Neural cell (in vitro differentiated cells): Measurements from ENCODE around the gene KLK11. TPM values are rescaled to one million over a fixed set of nuclear protein-coding genes. Genes with fewer than 3 reads are reported as not detected.

Experiments used
- H2AFZ ChIP-seq: fragments of 200-600, 300-800 bp; sonication (generic), shearing (Covaris generic); 2 replicates; pipeline ENCODE4 v1.6.0; 2014; ENCODE audit warnings: low read depth, mild to moderate bottlenecking, antibody characterized with exemption, low read length, moderate library complexity
- H3F3A ChIP-seq: fragments of 200-600 bp; shearing (Covaris generic); 2 replicates; pipeline ENCODE4 v1.6.1; 2016; ENCODE audit warnings: mild to moderate bottlenecking, moderate library complexity, mixed read lengths, antibody characterized with exemption, low read length; ENCODE audit not compliant: insufficient read depth, poor library complexity, severe bottlenecking
- H3K27ac ChIP-seq: fragments of 200-600, 300-800 bp; sonication (generic), shearing (Covaris generic); 2 replicates; pipeline ENCODE4 v1.5.1; 2014; ENCODE audit warnings: mild to moderate bottlenecking, low read length, moderate library complexity
- H3K27me3 ChIP-seq: fragments of 300-800, 200-600 bp; sonication (generic), shearing (Covaris generic); 2 replicates; pipeline ENCODE4 v1.6.0; 2014; ENCODE audit warnings: mild to moderate bottlenecking, low read depth, low read length, moderate library complexity; ENCODE audit not compliant: insufficient read depth
- H3K36me3 ChIP-seq: fragments of 300-800, 200-600 bp; sonication (generic), shearing (Covaris generic); 2 replicates; pipeline ENCODE4 v1.5.1; 2014; ENCODE audit warnings: mild to moderate bottlenecking, antibody characterized with exemption, low read length, moderate library complexity; ENCODE audit not compliant: insufficient read depth
- H3K4me2 ChIP-seq: fragments of 300-800, 200-600 bp; sonication (generic), shearing (Covaris generic); 2 replicates; pipeline ENCODE4 v1.6.0; 2014; ENCODE audit warnings: mild to moderate bottlenecking, low read length
- H3K4me3 ChIP-seq: fragments of 300-800, 200-600 bp; sonication (generic), shearing (Covaris generic); 2 replicates; pipeline ENCODE4 v1.5.1; 2014; ENCODE audit warnings: mild to moderate bottlenecking, low read length, moderate library complexity
- H3K79me2 ChIP-seq: fragments of 200-600 bp; shearing (Covaris generic); replicated peaks from 2 replicates; pipeline ENCODE4 v1.6.0; 2014; ENCODE audit warnings: mild to moderate bottlenecking, low read length, moderate library complexity; ENCODE audit not compliant: insufficient read depth
- H3K9ac ChIP-seq: fragments of 300-800, 200-600 bp; sonication (generic), shearing (Covaris generic); 2 replicates; pipeline ENCODE4 v1.6.1; 2016; ENCODE audit warnings: mild to moderate bottlenecking, low read length, mixed read lengths
- H3K9me2 ChIP-seq: fragments of 200-600 bp; shearing (Covaris generic); 2 replicates; pipeline ENCODE4 v1.6.1; 2016; ENCODE audit warnings: mild to moderate bottlenecking, low read length, mixed read lengths; ENCODE audit not compliant: insufficient read depth
- H3K9me3 ChIP-seq: fragments of 200-600, 300-800 bp; sonication (generic), shearing (Covaris generic); 2 replicates; pipeline ENCODE4 v1.6.1; 2016; ENCODE audit warnings: mild to moderate bottlenecking, mixed run types, low read length, moderate library complexity, mixed read lengths
- H4K20me1 ChIP-seq: fragments of 200-600 bp; shearing (Covaris generic); 2 replicates; pipeline ENCODE4 v1.6.1; 2016; ENCODE audit warnings: mild to moderate bottlenecking, mixed run types; ENCODE audit not compliant: insufficient read depth
- EP300 ChIP-seq: fragments of 450-650 bp; conservative IDR thresholded peaks from 2 replicates; pipeline ENCODE4 v1.6.1; 2014; ENCODE audit warnings: antibody characterized with exemption, mild to moderate bottlenecking, moderate library complexity; ENCODE audit not compliant: poor library complexity, severe bottlenecking
- EZH2 ChIP-seq: fragments of 200-600, 300-800 bp; shearing (Covaris generic), sonication (generic); IDR thresholded peaks from 2 replicates; pipeline ENCODE4 v1.6.1; 2014; ENCODE audit warnings: antibody characterized with exemption, low read length, borderline replicate concordance, mild to moderate bottlenecking; ENCODE audit not compliant: insufficient read depth, poor library complexity, severe bottlenecking
- MXI1 ChIP-seq: fragments of 450-650 bp; conservative IDR thresholded peaks from 2 replicates; pipeline ENCODE4 v1.6.1; 2014; ENCODE audit warnings: antibody characterized with exemption, mild to moderate bottlenecking; ENCODE audit not compliant: poor library complexity, severe bottlenecking
- POLR2AphosphoS5 ChIP-seq: IDR thresholded peaks from 2 replicates; pipeline ENCODE4 v1.6.1; 2012
- RAD21 ChIP-seq: fragments of 450-650 bp; conservative IDR thresholded peaks from 2 replicates; pipeline ENCODE4 v1.6.1; 2014; ENCODE audit warnings: antibody characterized with exemption, mild to moderate bottlenecking, moderate library complexity
- SMC3 ChIP-seq: fragments of 450-650 bp; conservative IDR thresholded peaks from 2 replicates; pipeline ENCODE4 v1.6.1; 2014; ENCODE audit warnings: antibody characterized with exemption, mild to moderate bottlenecking, moderate library complexity; ENCODE audit not compliant: poor library complexity
- TAF1 ChIP-seq: IDR thresholded peaks from 2 replicates; pipeline ENCODE4 v1.6.1; 2012; ENCODE audit warnings: low read depth
- polyA plus RNA-seq: library from polyadenylated mRNA; depleted of rRNA; stranded (reverse); fragments of >200 nt; gene quantifications from 2 replicates; pipeline ENCODE4 v1.2.3, GENCODE V29; 2014
- TF ChIP-seq, protein P1 (sequence below): fragments of 450-650 bp; IDR thresholded peaks from 2 replicates; pipeline ENCODE4 v1.5.1; 2014; ENCODE audit warnings: antibody characterized with exemption, mild to moderate bottlenecking, moderate library complexity; ENCODE audit not compliant: poor library complexity, severe bottlenecking
- TF ChIP-seq, protein P2 (sequence below): IDR thresholded peaks from 2 replicates; pipeline ENCODE4 v1.6.1; 2012; ENCODE audit warnings: borderline replicate concordance

KLK11 gene
- polyA plus RNA-seq, 1 donor from 2014 or later, result not detected

DNA sequence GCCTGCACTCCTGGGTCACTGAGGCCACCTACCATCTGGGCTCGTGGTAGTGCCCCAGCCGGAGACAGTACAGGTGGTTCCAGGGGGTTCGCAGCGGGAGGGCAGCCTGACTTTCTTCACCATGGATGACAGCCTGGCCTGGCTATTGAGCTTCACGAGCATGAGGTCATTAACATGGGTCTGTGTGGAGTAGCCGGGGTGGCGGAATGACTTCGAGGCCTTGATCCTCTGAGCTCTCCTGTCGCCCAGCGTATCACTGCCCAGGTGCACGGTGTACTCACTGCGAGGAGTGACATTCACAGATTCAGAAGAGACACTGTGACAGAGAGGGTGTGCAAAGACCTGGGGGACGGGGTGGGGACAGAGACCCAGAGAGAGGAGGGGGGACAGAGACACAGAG lies 46.2 kb downstream of the KLK11 start:
- Histone ChIP-seq H3K9me3 (no peaks in the 10 kb centered on the region), H3K27me3 (no peaks in the 10 kb centered on the region), H3K79me2 (no peaks in the 10 kb centered on the region), H3K9ac (no peak overlapping the region), H3K4me2 (no peak overlapping the region), H3K36me3 (no peaks in the 10 kb centered on the region), H3K4me3 (no peak overlapping the region), H3K27ac (no peak overlapping the region), H3F3A (no peaks in the 10 kb centered on the region), H4K20me1 (no peaks in the 10 kb centered on the region), H3K9me2 (no peaks in the 10 kb centered on the region), H2AFZ (no peak overlapping the region)
- TF ChIP-seq RAD21 (no peak), SMC3 (no peak), EP300 (no peak), EZH2 (no peak), POLR2AphosphoS5 (no peak), MXI1 (no peak), TAF1 (no peak)
- TF ChIP-seq, protein P1, sequence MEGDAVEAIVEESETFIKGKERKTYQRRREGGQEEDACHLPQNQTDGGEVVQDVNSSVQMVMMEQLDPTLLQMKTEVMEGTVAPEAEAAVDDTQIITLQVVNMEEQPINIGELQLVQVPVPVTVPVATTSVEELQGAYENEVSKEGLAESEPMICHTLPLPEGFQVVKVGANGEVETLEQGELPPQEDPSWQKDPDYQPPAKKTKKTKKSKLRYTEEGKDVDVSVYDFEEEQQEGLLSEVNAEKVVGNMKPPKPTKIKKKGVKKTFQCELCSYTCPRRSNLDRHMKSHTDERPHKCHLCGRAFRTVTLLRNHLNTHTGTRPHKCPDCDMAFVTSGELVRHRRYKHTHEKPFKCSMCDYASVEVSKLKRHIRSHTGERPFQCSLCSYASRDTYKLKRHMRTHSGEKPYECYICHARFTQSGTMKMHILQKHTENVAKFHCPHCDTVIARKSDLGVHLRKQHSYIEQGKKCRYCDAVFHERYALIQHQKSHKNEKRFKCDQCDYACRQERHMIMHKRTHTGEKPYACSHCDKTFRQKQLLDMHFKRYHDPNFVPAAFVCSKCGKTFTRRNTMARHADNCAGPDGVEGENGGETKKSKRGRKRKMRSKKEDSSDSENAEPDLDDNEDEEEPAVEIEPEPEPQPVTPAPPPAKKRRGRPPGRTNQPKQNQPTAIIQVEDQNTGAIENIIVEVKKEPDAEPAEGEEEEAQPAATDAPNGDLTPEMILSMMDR, result no peak
- TF ChIP-seq, protein P2, sequence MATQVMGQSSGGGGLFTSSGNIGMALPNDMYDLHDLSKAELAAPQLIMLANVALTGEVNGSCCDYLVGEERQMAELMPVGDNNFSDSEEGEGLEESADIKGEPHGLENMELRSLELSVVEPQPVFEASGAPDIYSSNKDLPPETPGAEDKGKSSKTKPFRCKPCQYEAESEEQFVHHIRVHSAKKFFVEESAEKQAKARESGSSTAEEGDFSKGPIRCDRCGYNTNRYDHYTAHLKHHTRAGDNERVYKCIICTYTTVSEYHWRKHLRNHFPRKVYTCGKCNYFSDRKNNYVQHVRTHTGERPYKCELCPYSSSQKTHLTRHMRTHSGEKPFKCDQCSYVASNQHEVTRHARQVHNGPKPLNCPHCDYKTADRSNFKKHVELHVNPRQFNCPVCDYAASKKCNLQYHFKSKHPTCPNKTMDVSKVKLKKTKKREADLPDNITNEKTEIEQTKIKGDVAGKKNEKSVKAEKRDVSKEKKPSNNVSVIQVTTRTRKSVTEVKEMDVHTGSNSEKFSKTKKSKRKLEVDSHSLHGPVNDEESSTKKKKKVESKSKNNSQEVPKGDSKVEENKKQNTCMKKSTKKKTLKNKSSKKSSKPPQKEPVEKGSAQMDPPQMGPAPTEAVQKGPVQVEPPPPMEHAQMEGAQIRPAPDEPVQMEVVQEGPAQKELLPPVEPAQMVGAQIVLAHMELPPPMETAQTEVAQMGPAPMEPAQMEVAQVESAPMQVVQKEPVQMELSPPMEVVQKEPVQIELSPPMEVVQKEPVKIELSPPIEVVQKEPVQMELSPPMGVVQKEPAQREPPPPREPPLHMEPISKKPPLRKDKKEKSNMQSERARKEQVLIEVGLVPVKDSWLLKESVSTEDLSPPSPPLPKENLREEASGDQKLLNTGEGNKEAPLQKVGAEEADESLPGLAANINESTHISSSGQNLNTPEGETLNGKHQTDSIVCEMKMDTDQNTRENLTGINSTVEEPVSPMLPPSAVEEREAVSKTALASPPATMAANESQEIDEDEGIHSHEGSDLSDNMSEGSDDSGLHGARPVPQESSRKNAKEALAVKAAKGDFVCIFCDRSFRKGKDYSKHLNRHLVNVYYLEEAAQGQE, result no peak

DNA sequence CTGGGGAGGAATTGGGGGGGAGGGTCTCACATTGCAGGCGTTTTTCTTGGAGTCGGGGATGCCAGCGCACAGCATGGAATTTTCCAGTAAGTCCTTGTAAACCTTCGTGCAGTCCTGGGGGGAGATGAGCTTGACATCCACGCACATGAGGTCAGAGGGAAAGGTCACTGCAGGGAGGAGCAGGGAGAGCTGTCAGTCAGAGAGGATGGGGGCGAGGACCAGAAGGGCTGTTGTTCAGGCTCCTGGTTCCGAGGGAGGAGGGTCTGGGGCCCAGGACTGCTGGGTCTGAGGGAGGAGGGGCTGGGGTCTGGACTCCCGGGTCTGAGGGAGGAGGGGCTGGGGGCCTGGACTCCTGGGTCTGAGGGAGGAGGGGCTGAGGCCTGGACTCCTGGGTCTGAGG lies 46.7 kb downstream of the KLK11 start:
- TF ChIP-seq POLR2AphosphoS5, result no peak
- TF ChIP-seq RAD21, result no peak
- TF ChIP-seq MXI1, result no peak
- no peaks in the 10 kb centered on the region for H3F3A ChIP-seq
- no peak overlapping the region for H2AFZ ChIP-seq
- no peaks in the 10 kb centered on the region for H3K27me3 ChIP-seq
- H3K9ac ChIP-seq, result no peak overlapping the region
- no peaks in the 10 kb centered on the region for H3K36me3 ChIP-seq
- no peak overlapping the region for H3K27ac ChIP-seq
- no peaks in the 10 kb centered on the region for H4K20me1 ChIP-seq
- no peak overlapping the region for H3K4me3 ChIP-seq
- no peak overlapping the region for H3K4me2 ChIP-seq
- H3K9me2 ChIP-seq, result no peaks in the 10 kb centered on the region
- no peaks in the 10 kb centered on the region for H3K79me2 ChIP-seq
- no peaks in the 10 kb centered on the region for H3K9me3 ChIP-seq
